Measurements from ENCODE around the gene IBTK.
"Not testable (repeated sequence)": the region's sequence is repeated elsewhere in the genome, so short reads cannot be mapped to it uniquely, and the experiment has no call there.

DNA sequence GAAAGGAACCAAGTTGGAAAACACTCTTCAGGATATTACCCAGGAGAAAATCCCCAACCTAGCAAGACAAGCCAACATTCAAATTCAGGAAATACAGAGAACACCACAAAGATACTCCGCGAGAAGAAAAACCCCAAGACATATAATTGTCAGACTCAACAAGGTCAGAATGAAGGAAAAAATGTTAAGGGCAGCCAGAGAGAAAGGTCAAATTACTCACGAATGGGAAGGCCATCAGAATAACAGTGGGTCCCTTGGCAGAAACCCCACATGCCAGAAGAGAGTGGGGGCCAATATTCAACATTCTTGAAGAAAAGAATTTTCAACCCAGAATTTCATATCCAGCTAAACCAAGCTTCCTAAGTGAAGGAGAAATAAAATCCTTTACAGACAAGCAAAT, 94.8 kb downstream of the IBTK start:
- TF ChIP-seq, protein P1, sequence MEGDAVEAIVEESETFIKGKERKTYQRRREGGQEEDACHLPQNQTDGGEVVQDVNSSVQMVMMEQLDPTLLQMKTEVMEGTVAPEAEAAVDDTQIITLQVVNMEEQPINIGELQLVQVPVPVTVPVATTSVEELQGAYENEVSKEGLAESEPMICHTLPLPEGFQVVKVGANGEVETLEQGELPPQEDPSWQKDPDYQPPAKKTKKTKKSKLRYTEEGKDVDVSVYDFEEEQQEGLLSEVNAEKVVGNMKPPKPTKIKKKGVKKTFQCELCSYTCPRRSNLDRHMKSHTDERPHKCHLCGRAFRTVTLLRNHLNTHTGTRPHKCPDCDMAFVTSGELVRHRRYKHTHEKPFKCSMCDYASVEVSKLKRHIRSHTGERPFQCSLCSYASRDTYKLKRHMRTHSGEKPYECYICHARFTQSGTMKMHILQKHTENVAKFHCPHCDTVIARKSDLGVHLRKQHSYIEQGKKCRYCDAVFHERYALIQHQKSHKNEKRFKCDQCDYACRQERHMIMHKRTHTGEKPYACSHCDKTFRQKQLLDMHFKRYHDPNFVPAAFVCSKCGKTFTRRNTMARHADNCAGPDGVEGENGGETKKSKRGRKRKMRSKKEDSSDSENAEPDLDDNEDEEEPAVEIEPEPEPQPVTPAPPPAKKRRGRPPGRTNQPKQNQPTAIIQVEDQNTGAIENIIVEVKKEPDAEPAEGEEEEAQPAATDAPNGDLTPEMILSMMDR (IDR thresholded peaks at IDR 0.05): not testable (repeated sequence)
- TF ChIP-seq POLR2A, POLR2AphosphoS5 (IDR thresholded peaks at IDR 0.05): not testable (repeated sequence)
